HAP-1 (cell line): ENCODE results near the gene LOX.

Experiments used
- DNase-seq, 2 experiments: peaks; one replicate each; pipeline ENCODE4 v3.0.0-alpha.2; 2016 to 2020; ENCODE audit warnings: low spot score in 2 of 2
- H3K27me3 ChIP-seq: fragments of 250-450 bp; sonication (Bioruptor Pico); 2 replicates; pipeline ENCODE4 v1.5.1; 2020; ENCODE audit warnings: low read depth, mild to moderate bottlenecking, moderate library complexity
- H3K36me3 ChIP-seq: fragments of 250-450 bp; sonication (Bioruptor Pico); replicated peaks from 2 replicates; pipeline ENCODE4 v1.5.1; 2020; ENCODE audit warnings: mild to moderate bottlenecking
- H3K4me1 ChIP-seq: fragments of 250-450 bp; sonication (Bioruptor Pico); 2 replicates; pipeline ENCODE4 v1.5.1; 2020; ENCODE audit warnings: mild to moderate bottlenecking
- H3K4me3 ChIP-seq: fragments of 250-450 bp; sonication (Bioruptor Pico); 2 replicates; pipeline ENCODE4 v1.5.1; 2020; ENCODE audit warnings: mild to moderate bottlenecking, moderate library complexity
- H3K9me3 ChIP-seq: fragments of 250-450 bp; sonication (Bioruptor Pico); 2 replicates; pipeline ENCODE4 v1.5.1; 2020; ENCODE audit warnings: mild to moderate bottlenecking, moderate library complexity
- in situ Hi-C: fragments of 300-500 bp; cut with MboI; formaldehyde crosslinking; loops from 3 replicates; pipeline ENCODE4 v1.14.3; 2020; ENCODE audit warnings: low sequenced_read_pairs, inconsistent platforms, mixed read lengths

The LOX gene

DNA sequence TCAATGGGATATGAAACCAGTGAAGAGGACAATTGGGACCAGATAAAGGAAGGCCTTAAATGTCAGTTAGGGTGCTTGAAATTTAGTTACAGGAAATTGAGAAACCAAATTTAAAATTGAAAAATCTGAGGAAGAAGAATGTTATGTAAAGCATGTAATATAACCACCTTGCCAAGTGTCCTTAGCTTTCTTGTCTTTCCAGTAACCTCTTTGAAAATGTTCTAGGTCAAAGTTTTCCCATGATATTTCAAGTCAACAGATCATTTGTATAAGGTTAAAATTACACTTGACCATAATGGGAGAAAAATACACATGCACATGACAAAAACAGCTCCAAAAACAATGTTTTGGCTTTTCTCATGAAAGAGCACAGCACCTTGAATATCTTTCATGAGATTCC is 21.1 kb downstream of the LOX start:
- Histone ChIP-seq H3K36me3 (no peaks in the 10 kb centered on the region), H3K27me3 (no peaks in the 10 kb centered on the region), H3K4me1 (no peaks in the 10 kb centered on the region), H3K4me3 (no peak overlapping the region), H3K9me3 (no peaks in the 10 kb centered on the region)
- in situ Hi-C loops: no loop called here
- DNase-seq: no peak

DNA sequence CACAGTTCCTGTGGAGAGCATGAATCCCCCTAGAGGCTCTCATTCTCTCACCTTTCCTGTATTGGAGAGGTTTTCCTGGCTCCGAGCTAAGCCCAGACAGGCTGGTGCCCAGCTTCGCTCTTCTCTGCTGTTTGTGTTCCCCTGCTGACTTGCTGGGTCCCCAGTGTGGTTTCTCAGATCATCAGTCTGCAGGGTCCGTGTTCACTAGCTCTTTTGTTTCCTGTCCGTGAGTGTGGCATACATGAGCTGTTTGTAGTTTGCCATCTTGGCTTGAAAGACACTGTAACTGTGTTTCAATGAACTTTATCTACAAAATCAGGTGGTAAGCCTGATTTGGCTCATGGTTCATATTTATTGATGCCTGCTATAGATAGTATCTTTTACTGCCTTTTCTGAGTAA is 23.8 kb downstream of the LOX start:
- H3K4me1 ChIP-seq: no peaks in the 10 kb centered on the region
- in situ Hi-C loops: no loop called here
- no peaks in the 10 kb centered on the region for H3K9me3 ChIP-seq
- no peaks in the 10 kb centered on the region for H3K27me3 ChIP-seq
- no peak for DNase-seq
- H3K36me3 ChIP-seq: no peaks in the 10 kb centered on the region
- no peak overlapping the region for H3K4me3 ChIP-seq

DNA sequence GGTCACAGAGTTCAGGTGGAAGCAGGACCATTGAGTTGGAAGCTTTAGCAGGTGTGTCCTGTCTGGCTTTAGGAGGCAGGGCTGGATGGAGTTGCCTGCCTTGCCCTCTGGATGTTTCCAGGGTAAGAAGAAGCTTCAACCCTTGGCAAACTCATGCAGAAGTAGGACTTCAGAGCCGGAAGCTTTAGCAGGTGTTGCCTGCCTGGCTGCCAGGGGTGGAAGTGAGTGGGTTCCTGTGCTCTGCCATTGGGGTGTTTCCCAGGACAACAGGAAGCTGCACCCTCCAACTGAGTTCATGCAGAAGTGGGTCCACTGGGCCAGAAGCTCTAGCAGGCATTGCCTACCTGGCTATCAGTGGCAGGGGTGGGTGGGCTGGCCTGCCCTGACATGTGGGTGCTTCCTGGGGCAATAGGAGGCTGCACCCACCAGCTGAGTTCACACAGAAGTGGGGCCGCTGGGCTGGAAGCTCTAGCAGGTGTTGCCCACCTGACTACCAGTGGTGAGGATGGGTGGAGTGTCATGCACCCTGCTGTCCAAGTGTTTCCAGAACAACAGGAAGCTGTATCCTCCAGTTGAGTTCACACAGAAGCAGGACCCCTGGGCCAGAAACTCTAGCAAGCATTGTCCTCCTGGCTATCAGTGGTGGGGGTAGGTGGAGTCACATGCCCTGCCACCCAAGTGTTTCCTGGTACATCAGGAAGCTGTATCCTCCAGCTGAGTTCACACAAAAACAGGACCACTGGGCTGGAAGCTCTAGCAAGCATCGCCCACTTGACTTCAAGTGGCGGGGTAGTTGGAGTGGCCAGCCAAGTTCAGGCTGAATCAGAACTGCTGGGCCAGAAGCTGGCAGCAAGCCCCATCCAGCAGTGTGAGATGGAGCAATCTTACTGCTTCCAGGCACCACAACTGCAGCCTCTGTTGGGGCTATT is 24.6 kb downstream of the LOX start:
- Histone ChIP-seq H3K4me1 (no peaks in the 10 kb centered on the region), H3K36me3 (no peaks in the 10 kb centered on the region), H3K9me3 (no peaks in the 10 kb centered on the region), H3K27me3 (no peaks in the 10 kb centered on the region), H3K4me3 (no peak overlapping the region)
- in situ Hi-C loops: no loop called here
- no peak for DNase-seq

DNA sequence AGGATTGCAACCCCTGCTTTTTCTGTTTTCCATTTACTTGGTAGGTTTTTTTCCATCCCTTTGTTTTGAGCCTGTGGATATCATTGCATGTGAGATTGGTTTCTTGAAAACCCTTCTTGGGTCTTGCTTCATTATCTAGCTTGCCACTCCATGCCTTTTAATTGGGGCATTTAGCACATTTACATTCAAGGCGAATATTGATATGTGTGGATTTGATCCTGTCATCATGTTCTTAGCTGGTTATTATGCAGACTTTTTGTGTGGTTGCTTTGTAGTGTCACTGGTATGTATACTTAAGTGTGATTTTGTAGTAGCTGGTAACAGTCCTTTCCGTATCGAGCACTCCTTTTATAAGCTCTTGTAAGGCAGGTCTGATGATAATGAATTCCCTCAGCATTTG is 26.5 kb downstream of the LOX start:
- no peak for DNase-seq
- Histone ChIP-seq H3K9me3 (no peaks in the 10 kb centered on the region), H3K4me3 (no peak overlapping the region), H3K27me3 (no peaks in the 10 kb centered on the region), H3K4me1 (no peaks in the 10 kb centered on the region), H3K36me3 (no peaks in the 10 kb centered on the region)
- in situ Hi-C loops: no loop called here

DNA sequence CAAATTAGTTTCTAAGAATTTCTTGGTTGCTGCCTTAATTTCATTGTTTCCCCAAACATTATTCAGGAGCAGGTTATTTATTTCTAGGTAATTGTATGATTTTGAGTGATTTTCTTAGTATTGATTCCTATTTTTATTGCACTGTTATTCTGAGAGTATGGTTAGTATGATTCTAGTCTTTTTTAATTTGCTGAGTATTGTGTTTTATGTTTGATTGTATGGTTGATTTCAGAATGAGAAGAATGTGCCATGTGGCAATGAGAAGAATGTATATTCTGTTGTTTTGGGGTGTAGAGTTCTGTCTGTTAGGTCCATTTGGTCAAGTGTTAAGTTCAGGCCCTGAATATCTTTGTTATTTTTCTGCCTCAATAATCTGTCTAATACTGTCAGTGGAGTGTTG is 27.1 kb downstream of the LOX start:
- no peaks in the 10 kb centered on the region for H3K4me1 ChIP-seq
- DNase-seq: no peak
- no peaks in the 10 kb centered on the region for H3K36me3 ChIP-seq
- H3K9me3 ChIP-seq: no peaks in the 10 kb centered on the region
- no peak overlapping the region for H3K4me3 ChIP-seq
- in situ Hi-C loops: no loop called here
- no peaks in the 10 kb centered on the region for H3K27me3 ChIP-seq

DNA sequence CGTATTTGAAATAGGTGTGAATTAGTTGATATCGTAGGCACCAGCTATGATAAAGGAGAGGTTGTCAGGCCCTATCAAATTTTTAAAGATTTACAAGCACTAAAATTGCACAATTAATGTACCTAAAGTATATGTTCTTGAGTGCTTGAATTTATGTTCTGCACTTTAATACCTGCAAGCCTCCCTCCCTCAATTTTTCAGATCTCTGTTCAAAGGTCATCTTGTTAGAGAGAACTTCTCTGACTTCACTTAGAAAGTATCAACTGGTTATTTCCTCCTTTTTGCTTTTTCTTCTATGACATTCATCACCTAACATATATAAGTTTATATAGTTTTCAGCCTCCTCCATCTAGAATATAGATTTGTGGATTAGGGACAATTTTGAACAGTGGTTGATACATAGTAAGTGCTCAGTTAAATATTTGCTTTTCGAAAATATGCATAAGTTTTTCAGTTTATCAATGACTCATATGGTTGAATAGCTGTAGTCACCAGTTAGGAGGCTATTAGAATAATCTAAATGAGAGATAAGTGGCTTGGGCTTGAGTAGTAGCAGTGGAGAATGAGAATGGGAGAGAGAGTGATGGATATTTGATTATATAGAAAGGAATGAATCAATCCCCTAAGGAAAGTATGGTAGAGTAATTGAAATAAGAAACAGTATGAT is 37.3 kb downstream of the LOX start:
- peaks cover 3% of the 10 kb centered on the region for H3K9me3 ChIP-seq
- H3K4me1 ChIP-seq: peaks cover 5% of the 10 kb centered on the region
- no peak for DNase-seq
- H3K4me3 ChIP-seq: no peak overlapping the region
- in situ Hi-C loops: no loop called here
- H3K27me3 ChIP-seq: no peaks in the 10 kb centered on the region
- no peaks in the 10 kb centered on the region for H3K36me3 ChIP-seq

DNA sequence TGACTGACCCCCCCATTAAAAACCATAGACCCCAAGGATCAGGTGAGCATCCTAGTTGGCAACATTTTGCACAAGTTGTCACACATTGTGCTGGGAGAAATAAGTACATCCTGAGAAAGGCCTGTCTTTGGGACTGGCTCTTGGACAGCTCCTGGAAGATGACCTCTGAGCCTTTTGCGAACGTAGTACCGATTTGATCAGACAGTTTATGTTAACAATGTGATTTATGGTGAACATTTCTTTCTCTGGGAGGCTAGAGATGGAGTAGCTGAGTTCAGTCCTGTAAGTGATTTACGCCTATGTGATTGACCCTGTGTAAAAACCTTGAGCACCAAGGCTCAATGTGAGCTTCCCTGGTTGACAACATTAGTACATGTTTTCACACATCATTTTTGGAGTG is 41.7 kb downstream of the LOX start:
- Histone ChIP-seq H3K27me3 (no peaks in the 10 kb centered on the region), H3K9me3 (no peaks in the 10 kb centered on the region), H3K36me3 (no peaks in the 10 kb centered on the region), H3K4me1 (peaks cover 7% of the 10 kb centered on the region), H3K4me3 (no peak overlapping the region)
- DNase-seq: no peak
- in situ Hi-C loops: no loop called here

DNA sequence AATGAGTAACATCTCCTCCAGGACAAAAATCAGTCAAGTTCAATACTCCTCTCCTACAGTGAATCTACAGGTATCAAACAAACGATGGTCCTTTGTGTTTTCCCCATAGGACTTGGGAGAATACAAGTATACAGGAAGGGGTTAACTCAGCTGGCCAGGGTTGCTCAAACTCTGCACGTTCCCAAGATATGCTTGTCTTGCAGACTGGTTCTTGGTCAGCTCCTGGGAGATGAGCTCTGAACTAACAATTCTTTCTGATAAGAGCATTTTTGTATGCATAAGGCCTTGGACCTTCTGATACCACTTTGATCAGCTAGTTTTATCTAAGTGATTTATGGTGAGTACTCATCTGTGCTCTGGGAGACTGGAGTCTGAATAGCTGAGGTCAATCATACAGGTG is 42.1 kb downstream of the LOX start:
- Histone ChIP-seq H3K9me3 (no peaks in the 10 kb centered on the region), H3K4me1 (peaks cover 8% of the 10 kb centered on the region), H3K27me3 (no peaks in the 10 kb centered on the region), H3K36me3 (no peaks in the 10 kb centered on the region), H3K4me3 (no peak overlapping the region)
- DNase-seq: no peak
- in situ Hi-C loops: no loop called here

DNA sequence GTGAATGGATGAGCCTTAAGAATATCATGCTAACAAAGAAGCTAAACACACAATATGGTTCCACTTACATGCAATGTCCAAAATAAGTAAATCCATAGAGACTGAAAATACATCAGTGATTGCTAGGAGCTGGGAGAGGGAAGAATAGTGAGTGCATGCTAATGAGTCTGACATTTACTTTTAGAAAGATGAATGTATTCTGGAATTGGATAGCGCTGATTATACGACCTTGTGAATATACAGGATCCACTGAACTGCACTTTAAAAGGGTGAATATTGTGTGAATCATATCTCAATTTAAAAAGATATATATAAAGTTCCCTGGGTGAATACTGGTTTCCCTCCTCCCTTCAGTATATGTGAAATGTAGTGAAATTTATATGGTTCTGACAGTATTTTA is 46.2 kb downstream of the LOX start:
- in situ Hi-C loops: no loop called here
- Histone ChIP-seq H3K4me3 (no peak overlapping the region), H3K4me1 (peaks cover 8% of the 10 kb centered on the region), H3K9me3 (no peaks in the 10 kb centered on the region), H3K36me3 (peaks cover 7% of the 10 kb centered on the region), H3K27me3 (no peaks in the 10 kb centered on the region)
- no peak for DNase-seq

DNA sequence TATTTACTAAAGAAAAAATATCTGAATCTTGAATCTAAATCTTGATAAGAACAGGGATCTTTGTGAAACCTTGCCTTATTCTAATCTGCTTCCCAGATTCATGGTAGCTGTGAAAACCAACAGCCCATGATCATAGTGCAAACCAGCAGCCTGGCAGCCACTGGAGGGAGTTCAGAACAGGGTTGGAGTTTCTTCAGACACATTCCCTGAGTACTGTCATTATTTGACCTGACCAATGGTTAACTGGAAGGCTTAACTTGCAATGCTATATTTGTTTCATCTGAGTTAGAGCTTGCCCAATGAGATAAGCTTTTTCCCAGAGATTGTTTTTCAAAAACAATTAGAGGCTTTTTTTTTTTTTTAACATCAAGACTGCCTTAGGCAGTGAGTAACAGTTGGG is 47.8 kb downstream of the LOX start:
- in situ Hi-C loops: no loop called here
- no peak for DNase-seq
- H3K36me3 ChIP-seq: peaks cover 7% of the 10 kb centered on the region
- no peaks in the 10 kb centered on the region for H3K27me3 ChIP-seq
- H3K4me3 ChIP-seq: no peak overlapping the region
- H3K9me3 ChIP-seq: no peaks in the 10 kb centered on the region
- peaks cover 8% of the 10 kb centered on the region for H3K4me1 ChIP-seq

DNA sequence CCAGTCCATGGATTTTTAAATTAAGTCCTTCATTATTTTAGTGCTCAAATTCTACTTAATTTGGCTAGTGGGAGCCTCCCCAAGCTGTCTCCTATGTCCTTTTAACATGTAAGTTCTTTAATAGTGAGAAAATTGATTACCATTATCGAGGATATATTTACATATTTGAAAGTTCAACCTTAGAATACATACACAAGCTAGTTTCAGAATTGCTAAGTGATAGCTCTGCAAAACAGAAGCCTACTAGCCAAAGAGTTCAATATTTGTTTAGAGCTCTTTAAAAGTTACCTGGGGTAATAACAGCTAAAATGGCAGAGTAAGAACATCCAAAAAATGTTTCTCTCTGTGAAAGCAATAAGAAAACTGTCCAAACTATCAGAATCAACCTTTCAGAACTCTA is 48.2 kb downstream of the LOX start:
- Histone ChIP-seq H3K27me3 (no peaks in the 10 kb centered on the region), H3K9me3 (no peaks in the 10 kb centered on the region), H3K4me3 (no peak overlapping the region), H3K36me3 (peaks cover 7% of the 10 kb centered on the region), H3K4me1 (peaks cover 8% of the 10 kb centered on the region)
- in situ Hi-C loops: no loop called here
- no peak for DNase-seq

DNA sequence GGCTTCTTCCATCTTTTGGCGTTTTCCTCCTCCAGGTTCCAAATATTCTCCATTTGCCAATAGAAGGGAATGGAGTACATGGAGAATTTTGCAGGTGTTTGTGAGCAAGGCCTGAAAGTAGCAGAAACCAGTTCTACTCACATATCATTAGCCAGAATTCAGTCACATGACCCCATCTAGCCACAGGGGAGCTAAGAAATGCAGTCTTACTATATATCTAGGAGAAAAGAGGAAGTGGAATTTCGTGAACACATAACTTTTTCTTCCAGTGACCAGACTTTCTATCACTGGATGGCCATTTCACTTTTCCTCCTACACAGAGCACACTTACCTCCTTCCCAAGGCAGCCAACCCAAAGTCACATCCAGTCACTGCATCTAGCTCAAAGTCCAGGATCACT is 55.1 kb downstream of the LOX start:
- no peak for DNase-seq
- Histone ChIP-seq H3K4me1 (peaks cover 19% of the 10 kb centered on the region), H3K4me3 (no peak overlapping the region), H3K36me3 (peaks cover 21% of the 10 kb centered on the region), H3K27me3 (no peaks in the 10 kb centered on the region), H3K9me3 (no peaks in the 10 kb centered on the region)
- in situ Hi-C loops: no loop called here

DNA sequence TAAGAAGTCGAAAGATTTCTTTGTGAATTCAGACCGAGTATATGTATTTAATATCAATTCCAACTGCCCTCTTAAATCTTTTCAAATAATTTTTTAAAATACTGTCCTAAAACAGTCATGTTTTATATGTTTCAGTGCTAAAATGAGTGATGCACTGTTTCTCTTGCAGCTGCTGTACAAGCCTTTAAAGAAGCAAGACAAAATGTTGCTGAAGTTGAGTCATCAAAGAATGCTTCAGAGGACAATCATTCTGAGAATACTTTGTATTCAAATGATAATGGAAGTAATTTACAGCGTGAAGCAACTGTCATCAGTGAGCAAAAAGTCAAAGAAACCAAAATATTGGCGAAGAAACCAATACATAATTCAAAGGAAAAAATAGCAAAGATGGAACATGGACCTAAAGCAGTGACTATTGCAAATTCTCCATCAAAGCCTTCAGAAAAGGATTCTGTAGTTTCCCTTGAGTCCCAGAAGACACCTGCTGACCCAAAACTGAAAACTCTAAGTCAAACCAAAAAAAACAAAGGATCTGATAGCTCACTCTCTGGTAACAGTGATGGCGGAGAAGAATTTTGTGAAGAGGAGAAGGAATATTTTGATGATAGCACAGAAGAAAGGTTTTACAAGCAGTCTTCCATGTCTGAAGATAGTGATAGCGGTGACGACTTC is 58.0 kb downstream of the LOX start:
- Histone ChIP-seq H3K27me3 (no peaks in the 10 kb centered on the region), H3K9me3 (no peaks in the 10 kb centered on the region), H3K4me3 (no peak overlapping the region), H3K36me3 (peaks cover 17% of the 10 kb centered on the region), H3K4me1 (peaks cover 19% of the 10 kb centered on the region)
- peak in 1 of 2 experiments; percentile 14 for DNase-seq
- in situ Hi-C loops: no loop called here

DNA sequence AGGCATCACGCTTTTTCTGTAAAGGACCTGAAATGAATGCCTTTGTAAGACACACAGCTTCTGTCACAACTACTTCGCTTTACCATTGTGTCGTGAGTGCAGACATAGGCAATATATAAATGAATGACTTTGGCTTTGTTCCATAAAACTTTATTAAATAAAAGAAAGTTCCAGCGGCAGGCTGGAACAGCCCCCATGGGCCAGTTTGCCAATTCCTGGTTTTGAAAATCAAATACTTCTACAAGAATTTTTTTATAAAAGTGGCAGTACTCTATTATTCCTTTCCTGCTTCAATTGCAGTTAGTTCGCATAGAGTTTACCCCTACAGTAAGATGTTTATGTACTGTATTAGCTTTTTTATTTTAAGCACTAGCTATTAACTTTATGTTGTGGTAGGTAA is 62.6 kb downstream of the LOX start:
- no peak for DNase-seq
- H3K4me3 ChIP-seq: no peak overlapping the region
- no peaks in the 10 kb centered on the region for H3K27me3 ChIP-seq
- H3K9me3 ChIP-seq: no peaks in the 10 kb centered on the region
- H3K36me3 ChIP-seq: peaks cover 5% of the 10 kb centered on the region
- in situ Hi-C loops: no loop called here
- H3K4me1 ChIP-seq: peaks cover 3% of the 10 kb centered on the region; the same call in 1 of the 2 replicates
